Stimulated activated effector memory CD8-positive, alpha-beta T cell treated with anti-CD3 and anti-CD28 coated beads, Interleukin-12 subunit alpha, Interleukin-12 subunit beta, amount 100 ng/mL, for 72 hours (primary cell): ENCODE results near the gene PFKL.

ENCODE experiments used
- ATAC-seq: fragments of 150-1000 bp; cut with Tn5 transposase; 2 replicates; pipeline ENCODE4 v1.10.0; 2021
- DNase-seq, 2 donors: peaks; one replicate each; pipeline ENCODE4 v3.0.0; 2021 to 2022; ENCODE audit warnings: low spot score in 2 of 2
- H3K27ac Mint-ChIP-seq: one replicate; pipeline ENCODE4 v1.8.0; 2022; ENCODE audit warnings: mild to moderate bottlenecking, mixed read lengths
- H3K36me3 Mint-ChIP-seq: one replicate; pipeline ENCODE4 v1.8.0; 2022; ENCODE audit warnings: mild to moderate bottlenecking, mixed read lengths
- H3K4me1 Mint-ChIP-seq: one replicate; pipeline ENCODE4 v1.8.0; 2022; ENCODE audit warnings: mixed read lengths
- H3K4me3 Mint-ChIP-seq: one replicate; pipeline ENCODE4 v1.8.0; 2022; ENCODE audit warnings: mild to moderate bottlenecking, mixed read lengths
- H3K9me3 Mint-ChIP-seq: one replicate; pipeline ENCODE4 v1.8.0; 2022; ENCODE audit warnings: mixed read lengths

Gene PFKL

GRCh38 chr21:44312089-44312488 is 12.2 kb downstream of the PFKL start:
- Mint-ChIP-seq H3K4me3 (no peak overlapping the region), H3K4me1 (peaks cover 12% of the 10 kb centered on the region), H3K9me3 (no peaks in the 10 kb centered on the region), H3K27ac (peak overlapping the region; percentile 74), H3K36me3 (peaks cover 50% of the 10 kb centered on the region)
- ATAC-seq, result no peak
- no peak for DNase-seq

GRCh38 chr21:44312716-44313115 is 12.9 kb downstream of the PFKL start:
- H3K4me3 Mint-ChIP-seq, result no peak overlapping the region
- H3K9me3 Mint-ChIP-seq, result no peaks in the 10 kb centered on the region
- H3K36me3 Mint-ChIP-seq, result peaks cover 48% of the 10 kb centered on the region
- DNase-seq (no peak), ATAC-seq (no peak)
- peaks cover 6% of the 10 kb centered on the region for H3K4me1 Mint-ChIP-seq
- peak overlapping the region; percentile 74 for H3K27ac Mint-ChIP-seq

- no peaks in the 10 kb centered on the region for H3K9me3 Mint-ChIP-seq
- no peak for DNase-seq
- peak overlapping the region; percentile 43 for H3K27ac Mint-ChIP-seq
- no peaks in the 10 kb centered on the region for H3K4me1 Mint-ChIP-seq
- H3K4me3 Mint-ChIP-seq, result no peak overlapping the region
- H3K36me3 Mint-ChIP-seq, result peaks cover 42% of the 10 kb centered on the region
- ATAC-seq, result no peak
These were observed 13.6 kb downstream of the PFKL start for GRCh38 chr21:44313451-44313850.

GRCh38 chr21:44314128-44314527 is 14.3 kb downstream of the PFKL start:
- Mint-ChIP-seq H3K36me3 (peaks cover 48% of the 10 kb centered on the region), H3K4me3 (no peak overlapping the region), H3K9me3 (no peaks in the 10 kb centered on the region), H3K27ac (peak overlapping the region; percentile 43), H3K4me1 (no peaks in the 10 kb centered on the region)
- DNase-seq, result no peak
- ATAC-seq, result no peak

GRCh38 chr21:44314561-44314960 is 14.7 kb downstream of the PFKL start:
- Mint-ChIP-seq H3K4me1 (no peaks in the 10 kb centered on the region), H3K9me3 (no peaks in the 10 kb centered on the region), H3K36me3 (peaks cover 51% of the 10 kb centered on the region), H3K4me3 (no peak overlapping the region), H3K27ac (no peak overlapping the region)
- no peak for ATAC-seq
- no peak for DNase-seq

GRCh38 chr21:44315691-44316203 is 15.9 kb downstream of the PFKL start:
- ATAC-seq, result no peak
- H3K36me3 Mint-ChIP-seq, result peaks cover 55% of the 10 kb centered on the region

GRCh38 chr21:44316277-44316900 is 16.5 kb downstream of the PFKL start:
- ATAC-seq, result no peak
- Mint-ChIP-seq H3K4me3 (no peak overlapping the region), H3K27ac (no peak overlapping the region), H3K4me1 (no peaks in the 10 kb centered on the region), H3K36me3 (peaks cover 51% of the 10 kb centered on the region), H3K9me3 (no peaks in the 10 kb centered on the region)
- DNase-seq, result no peak

More at GRCh38 chr21:44315691-44316203, 15.9 kb downstream of the PFKL start:
- Mint-ChIP-seq H3K4me1 (no peaks in the 10 kb centered on the region), H3K4me3 (no peak overlapping the region), H3K27ac (no peak overlapping the region), H3K9me3 (no peaks in the 10 kb centered on the region)
- DNase-seq, result no peak

- Mint-ChIP-seq H3K4me1 (no peaks in the 10 kb centered on the region), H3K36me3 (peaks cover 42% of the 10 kb centered on the region), H3K4me3 (no peak overlapping the region), H3K27ac (no peak overlapping the region), H3K9me3 (no peaks in the 10 kb centered on the region)
- DNase-seq, result no peak
- ATAC-seq, result no peak
These were observed 17.5 kb downstream of the PFKL start for GRCh38 chr21:44317241-44317782.

- Mint-ChIP-seq H3K4me3 (no peak overlapping the region), H3K36me3 (peaks cover 41% of the 10 kb centered on the region), H3K4me1 (no peaks in the 10 kb centered on the region), H3K27ac (no peak overlapping the region), H3K9me3 (no peaks in the 10 kb centered on the region)
- DNase-seq, result no peak
- no peak for ATAC-seq
These were observed 18.0 kb downstream of the PFKL start for GRCh38 chr21:44317871-44318270.

- no peak for DNase-seq
- Mint-ChIP-seq H3K27ac (peak overlapping the region; percentile 67), H3K9me3 (no peaks in the 10 kb centered on the region), H3K4me1 (no peaks in the 10 kb centered on the region), H3K36me3 (peaks cover 45% of the 10 kb centered on the region), H3K4me3 (no peak overlapping the region)
- ATAC-seq, result no peak
These were observed 18.8 kb downstream of the PFKL start for GRCh38 chr21:44318489-44319285.

GRCh38 chr21:44319407-44320065 is 19.7 kb downstream of the PFKL start:
- Mint-ChIP-seq H3K4me1 (no peaks in the 10 kb centered on the region), H3K4me3 (no peak overlapping the region), H3K27ac (peak overlapping the region; percentile 67), H3K36me3 (peaks cover 42% of the 10 kb centered on the region), H3K9me3 (no peaks in the 10 kb centered on the region)
- no peak for ATAC-seq
- DNase-seq, result no peak

- Mint-ChIP-seq H3K4me3 (no peak overlapping the region), H3K36me3 (peaks cover 42% of the 10 kb centered on the region), H3K27ac (no peak overlapping the region), H3K4me1 (no peaks in the 10 kb centered on the region), H3K9me3 (no peaks in the 10 kb centered on the region)
- ATAC-seq, result no peak
- DNase-seq, result no peak
These were observed 21.0 kb downstream of the PFKL start for GRCh38 chr21:44320847-44321246.

- H3K36me3 Mint-ChIP-seq, result peaks cover 35% of the 10 kb centered on the region
- no peak overlapping the region for H3K27ac Mint-ChIP-seq
- ATAC-seq (no peak), DNase-seq (no peak)
- H3K4me3 Mint-ChIP-seq, result no peak overlapping the region
- H3K4me1 Mint-ChIP-seq, result no peaks in the 10 kb centered on the region
- H3K9me3 Mint-ChIP-seq, result no peaks in the 10 kb centered on the region
These were observed 22.1 kb downstream of the PFKL start for GRCh38 chr21:44321846-44322450.

- no peaks in the 10 kb centered on the region for H3K9me3 Mint-ChIP-seq
- peak overlapping the region; percentile 34 for H3K27ac Mint-ChIP-seq
- no peak overlapping the region for H3K4me3 Mint-ChIP-seq
- H3K36me3 Mint-ChIP-seq, result peaks cover 38% of the 10 kb centered on the region
- no peak for ATAC-seq
- DNase-seq, result no peak
- H3K4me1 Mint-ChIP-seq, result no peaks in the 10 kb centered on the region
These were observed 22.9 kb downstream of the PFKL start for GRCh38 chr21:44322621-44323325.
